Measurements from ENCODE around the gene TUBB. TPM values are rescaled to one million over a fixed set of nuclear protein-coding genes. Genes with fewer than 3 reads are reported as not detected.

TUBB gene
- total RNA-seq, 1 donor = 446 TPM

DNA sequence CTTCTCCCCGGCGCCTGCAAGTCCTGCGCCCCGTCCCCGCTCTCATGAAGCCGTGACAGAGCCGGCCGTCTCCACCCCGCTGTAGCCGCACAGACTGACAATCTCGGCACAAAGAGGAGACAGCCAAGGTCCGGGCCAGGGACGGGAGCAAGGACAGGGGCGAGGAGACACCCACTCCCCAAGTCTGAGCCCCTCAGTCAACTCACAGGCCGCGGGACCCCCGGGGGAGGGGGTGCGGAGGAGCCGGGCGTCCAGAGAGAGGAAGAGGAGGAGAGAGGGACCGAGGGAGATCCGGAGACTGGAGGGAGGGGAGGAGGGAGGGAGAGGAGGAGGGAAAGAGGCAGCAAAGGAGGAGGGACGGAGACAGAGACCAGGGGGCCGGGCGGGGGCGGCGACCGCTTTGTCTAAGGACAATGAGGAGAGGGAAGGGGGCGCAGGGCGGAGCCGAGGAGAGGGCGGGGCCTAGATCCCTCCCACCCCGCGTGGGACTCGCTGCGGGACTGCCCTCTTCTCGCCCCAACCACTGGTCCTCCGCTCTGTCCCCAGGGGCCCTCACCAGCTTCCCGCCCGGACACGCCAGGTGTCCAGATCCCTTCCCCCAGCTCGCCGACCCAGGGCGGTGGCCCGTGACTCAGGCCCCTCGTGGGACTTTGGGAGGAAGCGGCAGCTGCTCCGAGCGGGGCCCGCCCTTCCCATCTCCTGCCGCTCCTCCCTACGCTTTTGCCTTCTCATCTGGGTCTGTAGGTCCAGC lies 33.1 kb upstream of the TUBB start:
- peak in 2 of 3 donors; percentile 78 to 82 for DNase-seq (ENCODE audit: low read depth in 2 of 3, low spot score in 2 of 3)

DNA sequence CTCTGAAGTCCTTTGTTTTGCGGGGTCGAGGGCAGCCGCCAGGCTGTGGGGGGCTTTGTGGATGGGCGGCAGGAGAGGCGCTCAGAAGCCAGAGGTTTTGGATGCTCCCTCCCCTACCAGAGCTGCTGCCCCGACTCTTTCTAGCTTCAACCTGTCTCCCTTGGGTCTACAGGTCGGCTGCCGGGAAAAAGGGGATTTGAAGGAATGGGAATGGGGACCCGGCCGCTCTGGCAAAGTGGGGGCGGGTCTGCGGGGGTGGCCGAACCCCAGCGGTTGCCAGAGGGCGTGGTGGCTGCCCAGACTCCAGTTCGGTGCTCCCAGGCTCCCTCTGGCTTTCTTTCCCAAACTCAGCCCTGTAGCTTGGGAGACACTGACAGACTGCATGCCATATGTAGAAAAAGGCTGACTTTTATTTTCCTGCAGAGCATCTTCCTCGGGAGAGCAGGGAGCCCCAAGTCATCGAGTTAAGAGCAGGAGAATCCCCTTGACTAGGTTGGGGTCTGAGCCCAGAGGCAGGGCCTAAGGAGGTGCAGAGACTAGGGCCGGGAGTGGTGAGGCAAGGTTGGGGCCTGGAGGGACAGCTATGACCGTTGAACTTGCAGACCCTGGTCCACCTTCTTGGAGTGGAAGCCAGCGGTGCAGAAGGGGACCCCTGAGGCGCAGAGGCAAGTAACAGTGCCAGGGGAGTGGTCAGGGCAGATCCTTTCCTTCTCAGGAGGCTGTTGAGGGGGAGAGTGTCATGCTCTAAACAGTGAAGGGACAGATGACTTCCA lies 32.3 kb upstream of the TUBB start:
- DNase-seq (ENCODE audit: low read depth in 2 of 3, low spot score in 2 of 3) = no peak

DNA sequence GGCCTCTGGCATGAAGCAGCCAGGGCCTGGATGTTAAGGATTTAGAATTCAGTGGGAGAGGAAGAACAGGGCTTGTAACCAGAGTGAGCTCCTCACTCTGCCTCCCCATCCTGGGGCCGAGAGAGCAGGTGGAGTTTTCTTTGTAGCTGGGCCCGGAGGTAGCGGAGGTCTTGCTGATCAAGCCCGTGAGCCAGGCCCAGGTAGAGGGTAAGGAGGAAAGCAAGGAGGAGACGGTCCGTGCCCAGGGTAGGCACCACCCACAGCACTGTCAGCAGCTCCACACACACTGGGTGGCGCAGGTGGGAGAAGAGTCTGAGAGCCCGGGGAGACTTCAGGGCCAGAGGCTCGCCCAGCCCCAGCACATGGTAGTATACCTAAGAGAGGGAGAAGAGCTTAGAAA lies 31.6 kb upstream of the TUBB start:
- no peak for DNase-seq (ENCODE audit: low read depth in 2 of 3, low spot score in 2 of 3)

DNA sequence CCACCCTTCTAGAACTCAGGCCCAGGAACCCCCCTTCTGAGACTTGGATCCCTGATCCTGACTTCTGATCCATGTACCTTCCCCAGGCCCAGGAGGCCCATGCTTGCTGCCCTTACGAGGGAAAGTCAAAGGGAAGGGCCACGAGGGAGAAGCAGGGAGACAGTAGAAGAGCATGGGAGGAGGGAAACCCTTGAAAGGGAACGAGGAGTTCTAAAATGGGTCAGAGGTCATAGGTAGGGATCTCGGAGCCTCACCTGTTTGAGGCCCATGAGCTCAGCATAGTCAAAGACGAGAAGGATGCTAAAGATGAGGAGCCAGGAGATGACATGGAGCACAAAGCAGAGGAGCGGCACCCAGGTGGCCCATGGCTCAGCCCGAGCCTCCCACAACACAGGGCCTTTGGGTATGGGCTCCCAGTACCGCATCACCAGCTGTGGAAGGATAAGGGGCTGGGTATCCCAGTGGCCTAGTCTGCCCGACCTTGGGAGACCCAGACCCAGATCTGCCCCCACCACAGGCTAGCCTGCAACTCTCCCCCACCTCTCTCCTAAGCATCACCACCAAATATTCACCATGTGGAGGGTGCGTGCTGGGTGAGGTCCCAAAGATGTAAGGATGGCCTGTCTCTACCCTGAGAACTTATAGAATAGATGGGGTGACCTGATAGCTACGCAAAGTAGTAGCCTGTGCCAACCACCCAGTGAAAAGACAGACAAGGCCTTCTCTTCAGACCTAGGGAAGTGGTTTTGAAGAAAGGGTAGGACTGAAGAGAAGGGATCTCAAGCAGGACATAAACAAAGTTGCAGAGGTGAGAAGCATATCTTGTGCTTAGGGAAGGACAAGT lies 30.9 kb upstream of the TUBB start:
- DNase-seq (ENCODE audit: low read depth in 2 of 3, low spot score in 2 of 3) = no peak

DNA sequence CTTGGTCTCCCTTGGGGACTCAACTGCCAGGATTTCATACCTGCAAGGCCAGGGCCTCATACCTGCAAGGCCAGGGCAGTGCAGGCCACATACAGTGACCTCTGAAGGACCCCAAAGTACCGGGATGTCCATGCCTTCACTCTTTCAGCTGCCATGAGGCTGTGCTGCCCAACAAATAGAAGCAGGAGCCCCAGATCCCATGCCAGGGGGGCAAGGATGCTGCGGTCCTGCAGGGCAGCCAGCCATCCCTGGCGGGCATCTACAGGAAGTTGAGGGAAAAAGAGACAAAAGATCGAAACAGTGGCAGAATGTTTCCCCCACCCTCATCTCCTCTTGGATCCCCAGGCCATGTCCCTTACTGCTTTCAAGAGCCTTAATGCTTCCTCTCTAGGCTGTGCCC lies 30.2 kb upstream of the TUBB start:
- DNase-seq (ENCODE audit: low read depth in 2 of 3, low spot score in 2 of 3) = no peak

DNA sequence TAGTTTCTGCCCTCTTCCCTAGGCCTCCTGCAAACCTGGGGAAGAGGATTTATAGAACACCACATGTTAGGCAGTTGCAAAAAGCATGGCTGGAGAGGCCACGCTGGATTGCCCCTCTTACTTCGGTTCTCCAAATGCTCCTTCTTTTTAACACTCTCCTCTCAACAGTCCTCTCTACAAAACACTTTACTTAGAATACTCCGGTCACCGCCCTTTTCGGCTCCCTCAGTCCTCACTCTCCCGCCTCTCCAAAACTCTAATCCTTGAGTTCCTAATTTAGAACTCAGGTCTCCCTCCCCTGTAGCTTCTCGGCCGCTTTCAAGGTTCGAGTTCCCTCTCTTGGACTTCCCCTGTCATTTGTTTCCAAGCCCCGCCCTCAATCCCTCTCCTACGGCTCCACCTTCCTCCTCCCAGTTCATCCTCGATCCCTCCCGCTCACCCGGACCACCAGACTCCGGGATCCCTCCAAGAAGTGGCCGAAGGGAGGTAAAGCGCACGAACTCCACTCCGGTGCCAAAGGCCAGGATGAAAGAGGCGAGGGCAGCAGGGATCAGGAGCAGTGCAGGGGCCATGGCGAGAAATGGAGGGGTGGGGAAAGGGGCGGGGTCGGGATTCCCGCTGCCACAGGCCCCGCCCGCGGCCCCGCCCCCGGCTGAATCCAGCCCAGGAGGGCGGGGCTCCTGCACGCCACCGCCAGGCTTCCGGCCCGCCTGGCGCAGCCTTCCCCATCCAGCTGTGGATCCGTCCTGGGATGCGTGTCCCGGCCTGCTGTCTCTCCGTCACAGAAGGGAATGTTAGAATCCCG lies 29.5 kb upstream of the TUBB start, which contains the start of gene NRM:
Gene NRM (minus strand): TSS at position 582 of the 805 bp plus-strand sequence. CDS start 10 bp downstream, at position 572.
- DNase-seq (ENCODE audit: low read depth in 2 of 3, low spot score in 2 of 3) = peak; percentile 35 to 68 (median 61)

DNA sequence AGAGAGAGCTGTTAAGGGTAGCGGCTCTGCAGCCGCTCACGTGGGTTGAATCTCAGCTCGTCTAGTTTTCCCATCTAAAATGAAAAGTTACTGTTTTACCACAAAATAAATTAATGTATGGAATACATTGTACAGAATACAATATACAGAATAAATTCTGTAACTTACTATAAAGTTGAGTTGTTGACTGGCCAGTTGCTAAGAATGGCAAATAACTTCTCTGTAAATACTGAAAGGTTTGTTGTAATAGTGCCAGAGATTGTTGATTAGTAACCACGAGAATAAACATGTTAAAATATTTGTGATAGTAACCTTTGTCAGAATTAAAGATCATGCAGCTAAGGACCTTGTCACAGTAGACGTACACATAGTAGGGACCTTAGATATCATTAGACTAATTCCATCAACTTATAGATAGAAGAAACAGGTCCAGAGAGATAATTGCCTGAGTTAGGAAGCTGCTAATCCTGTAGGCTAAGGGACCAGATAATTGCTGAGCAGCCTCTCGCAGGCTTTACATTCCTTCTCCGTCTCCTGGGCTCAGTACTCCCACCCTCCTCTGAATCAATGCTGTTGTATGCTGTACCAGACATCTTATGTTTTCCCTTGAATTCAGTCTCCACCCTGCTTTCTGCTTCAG lies 28.8 kb upstream of the TUBB start:
- DNase-seq (ENCODE audit: low read depth in 2 of 3, low spot score in 2 of 3) = no peak

DNA sequence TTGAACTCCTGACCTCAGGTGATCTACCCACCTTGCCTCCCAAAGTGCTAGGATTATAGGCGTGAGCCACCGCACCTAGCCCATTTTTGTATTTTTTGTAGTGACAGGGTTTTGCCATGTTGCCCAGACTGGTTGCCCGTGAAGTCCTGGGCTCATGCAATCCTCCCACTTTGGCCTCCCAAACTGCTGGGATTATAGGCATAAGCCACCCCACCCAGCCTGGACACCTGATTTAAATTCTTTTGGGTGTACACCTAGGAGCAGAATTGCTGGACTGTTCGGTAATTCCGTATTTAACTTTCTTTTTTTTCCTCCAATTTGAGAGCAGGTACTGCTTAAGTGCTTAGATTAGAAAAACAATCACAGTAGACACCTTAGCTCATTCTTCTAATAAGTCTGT lies 23.7 kb upstream of the TUBB start:
- no peak for DNase-seq (ENCODE audit: low read depth in 2 of 3, low spot score in 2 of 3)

DNA sequence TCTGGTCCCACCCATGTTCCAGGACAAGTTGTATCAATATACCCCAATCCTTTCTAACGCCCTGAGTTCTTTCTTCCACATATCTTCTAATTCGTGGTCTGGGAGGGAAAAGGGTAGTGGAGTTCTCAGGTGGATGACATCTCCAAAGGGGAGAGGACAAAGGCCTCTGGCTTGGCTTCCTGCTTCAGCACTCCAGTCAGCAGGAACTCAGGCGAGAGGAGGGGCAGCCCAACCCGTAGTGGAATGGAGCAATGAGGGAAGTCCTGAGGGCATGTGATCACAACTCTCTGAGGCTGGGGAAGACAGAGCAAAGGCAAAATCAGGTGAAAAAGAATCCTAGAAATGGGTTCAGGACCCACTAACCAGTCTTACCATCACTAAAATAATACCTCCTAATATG lies 19.8 kb upstream of the TUBB start:
- DNase-seq (ENCODE audit: low read depth in 2 of 3, low spot score in 2 of 3) = no peak

DNA sequence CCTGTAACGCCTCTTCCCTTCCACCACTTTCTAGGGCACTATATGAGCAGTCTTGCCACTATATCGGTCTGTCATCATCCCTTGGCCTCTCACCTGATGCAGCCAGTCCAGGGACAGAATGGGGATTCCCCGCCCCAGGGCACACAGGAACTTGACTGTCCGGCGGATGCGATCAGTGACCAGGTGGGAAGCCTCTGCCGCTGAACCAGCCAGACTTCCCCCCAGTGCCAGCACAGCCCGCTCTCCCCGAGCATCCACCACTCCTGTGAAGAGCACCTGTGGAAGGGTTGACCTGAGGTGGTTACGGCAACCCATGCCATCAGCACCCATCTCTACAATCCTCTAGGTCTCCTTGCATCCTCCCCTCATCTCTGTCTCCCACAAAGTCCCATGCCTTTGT lies 17.1 kb upstream of the TUBB start:
- no peak for DNase-seq (ENCODE audit: low read depth in 2 of 3, low spot score in 2 of 3)

DNA sequence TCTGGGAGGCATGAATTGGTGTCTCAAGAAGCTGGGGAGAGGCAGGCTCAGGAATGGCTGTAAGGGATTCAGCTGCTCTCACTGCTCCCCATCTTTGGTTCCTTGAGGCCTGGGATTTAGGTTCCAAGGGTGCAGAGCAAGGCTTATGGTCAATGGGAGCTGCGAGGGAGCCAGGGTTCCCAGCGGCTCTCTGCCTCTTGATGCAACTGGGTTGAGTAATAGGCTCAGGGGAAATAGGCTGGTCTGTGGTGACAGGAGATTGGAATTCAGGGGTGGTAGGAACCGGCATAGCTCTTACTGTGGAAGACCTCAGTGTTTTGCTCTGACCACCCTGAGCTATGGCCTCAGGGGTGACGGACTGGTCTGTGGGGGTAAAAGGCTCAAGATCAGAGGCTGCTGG lies 16.3 kb upstream of the TUBB start:
- no peak for DNase-seq (ENCODE audit: low read depth in 2 of 3, low spot score in 2 of 3)

DNA sequence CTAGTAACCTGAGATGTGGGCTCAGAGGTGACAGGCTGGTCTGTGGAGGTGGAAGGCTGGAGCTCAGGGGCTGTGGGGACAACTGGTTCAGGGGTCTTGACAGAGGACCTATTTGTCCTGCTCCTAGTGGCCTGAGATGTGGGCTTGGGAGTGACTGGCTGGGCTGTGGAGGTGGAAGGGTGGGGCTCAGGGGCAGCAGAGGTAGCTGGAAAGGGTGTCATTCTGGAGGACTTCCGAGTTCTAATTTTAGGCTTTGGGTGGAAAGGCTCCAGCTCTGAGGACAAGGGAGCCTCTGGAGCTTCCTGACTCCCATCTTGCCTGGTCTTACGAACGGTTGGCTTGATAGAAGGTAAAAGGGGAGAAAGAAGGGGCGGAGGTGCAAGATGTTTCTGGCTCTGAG lies 14.5 kb upstream of the TUBB start:
- DNase-seq (ENCODE audit: low read depth in 2 of 3, low spot score in 2 of 3) = no peak

DNA sequence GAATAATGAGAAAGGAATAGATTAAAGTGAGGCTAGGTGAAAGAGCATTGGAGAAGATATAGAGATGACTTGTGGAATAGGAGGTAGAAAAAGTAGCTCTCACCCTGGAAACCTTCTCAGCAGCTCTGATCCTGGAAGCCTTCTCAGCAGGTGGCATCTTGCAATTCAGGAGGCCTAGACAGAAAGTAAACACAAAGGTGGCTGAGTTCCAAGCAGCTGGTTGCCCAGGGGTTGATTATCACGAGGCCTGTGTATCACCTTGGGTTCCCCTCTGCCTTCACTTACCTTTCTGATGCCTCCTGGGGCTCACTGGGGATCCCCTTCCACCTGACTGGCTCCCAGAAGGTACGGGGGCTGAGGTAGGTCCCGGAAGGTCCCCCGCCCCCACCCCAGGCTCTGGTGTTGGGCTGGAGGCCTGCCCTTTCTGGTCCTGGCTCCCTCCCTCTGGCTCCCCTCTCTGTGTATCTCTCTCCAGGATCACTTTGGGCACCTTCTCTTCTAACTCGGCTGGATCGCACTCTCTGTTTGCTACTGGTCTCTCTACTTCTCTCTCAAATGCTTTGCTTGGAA lies 12.8 kb upstream of the TUBB start:
- no peak for DNase-seq (ENCODE audit: low read depth in 2 of 3, low spot score in 2 of 3)

DNA sequence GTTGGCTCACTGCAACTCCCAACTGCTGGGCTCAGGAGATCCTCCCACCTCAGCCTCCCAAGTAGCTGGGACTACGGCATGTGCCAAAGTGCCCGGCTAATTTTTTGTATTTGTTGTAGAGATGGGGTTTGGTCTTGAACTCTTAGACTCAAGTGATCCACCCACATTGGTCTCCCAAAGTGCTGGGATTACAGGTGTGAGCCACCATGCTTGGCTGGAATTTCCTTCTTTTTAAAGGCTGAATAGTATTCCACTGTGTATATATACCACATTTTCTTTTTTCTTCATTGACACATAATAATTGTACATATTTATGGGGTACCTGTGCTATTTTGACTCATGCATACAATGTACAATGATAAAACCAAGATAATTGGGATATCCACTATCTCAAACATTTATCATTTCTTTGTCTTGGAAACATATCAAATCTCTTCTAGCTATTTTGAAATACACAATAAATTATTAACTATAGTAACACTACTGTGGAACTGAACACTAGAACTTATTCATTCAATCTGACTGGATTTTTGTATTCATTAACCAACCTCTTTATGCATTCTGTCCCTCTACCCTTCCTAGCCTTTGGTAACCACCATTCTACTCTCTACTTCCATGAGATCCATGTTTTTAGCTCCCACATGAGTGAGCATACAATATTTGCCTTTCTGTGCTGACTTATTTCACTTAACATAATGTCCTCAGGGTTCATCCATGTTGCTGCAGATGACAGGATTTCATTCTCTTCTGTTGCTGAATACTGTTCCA lies 10.9 kb upstream of the TUBB start:
- DNase-seq (ENCODE audit: low read depth in 2 of 3, low spot score in 2 of 3) = no peak

DNA sequence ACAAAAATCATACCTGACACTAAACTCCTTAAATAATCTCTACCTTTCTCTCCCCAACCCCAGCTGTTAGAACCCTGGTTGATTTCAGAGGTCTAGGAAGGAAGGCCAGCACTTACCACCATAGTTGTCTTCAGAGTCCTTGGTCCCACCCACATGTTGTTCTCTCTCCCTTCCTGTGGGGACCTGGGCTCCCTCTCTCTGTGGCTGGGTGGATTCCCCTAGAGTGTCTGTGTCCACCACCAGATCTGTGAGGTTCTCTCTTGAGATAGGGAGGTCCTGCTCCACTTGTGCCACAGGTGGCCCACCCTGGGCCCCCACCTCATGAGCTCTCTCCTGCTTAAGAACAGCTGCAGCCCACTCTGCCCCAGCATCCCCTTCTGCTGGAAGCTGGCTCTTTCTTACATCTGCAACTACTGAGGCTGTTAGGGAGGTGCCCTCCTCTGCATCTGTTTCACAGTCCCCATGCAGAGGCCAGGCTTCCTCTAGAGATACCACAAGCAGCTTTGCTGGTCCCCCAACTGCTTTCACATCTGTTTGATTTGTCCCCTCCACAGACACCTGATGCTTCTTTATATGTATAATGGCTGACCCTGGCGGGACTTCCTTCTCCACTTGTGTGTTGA lies 8.3 kb upstream of the TUBB start:
- peak in 1 of 3 donors; percentile 36 for DNase-seq (ENCODE audit: low read depth in 2 of 3, low spot score in 2 of 3)

DNA sequence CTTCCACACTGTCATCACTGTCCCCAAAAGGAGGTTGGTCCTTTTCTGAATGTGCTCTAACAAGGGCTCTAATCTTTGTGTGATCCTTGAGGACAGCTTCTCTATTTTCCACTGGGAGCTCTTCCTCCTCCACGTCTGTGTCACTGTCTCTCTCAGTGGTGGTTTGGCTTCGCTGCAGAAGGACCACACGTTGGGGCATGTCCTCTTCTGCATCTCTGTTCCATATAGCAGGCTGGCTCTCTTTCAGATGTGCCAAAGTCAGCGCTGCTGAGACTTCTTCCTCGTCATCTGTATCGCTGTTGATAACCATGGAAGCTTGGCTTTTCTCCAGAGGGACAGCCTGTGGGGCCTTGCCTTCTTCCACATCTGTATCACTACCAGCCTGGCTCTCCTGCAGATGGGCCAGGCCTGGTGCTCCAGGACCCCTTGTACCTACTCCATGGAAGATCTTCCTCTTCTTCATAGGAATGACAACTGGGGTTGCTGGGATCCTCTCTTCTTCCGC lies 7.7 kb upstream of the TUBB start:
- DNase-seq (ENCODE audit: low read depth in 2 of 3, low spot score in 2 of 3) = no peak

DNA sequence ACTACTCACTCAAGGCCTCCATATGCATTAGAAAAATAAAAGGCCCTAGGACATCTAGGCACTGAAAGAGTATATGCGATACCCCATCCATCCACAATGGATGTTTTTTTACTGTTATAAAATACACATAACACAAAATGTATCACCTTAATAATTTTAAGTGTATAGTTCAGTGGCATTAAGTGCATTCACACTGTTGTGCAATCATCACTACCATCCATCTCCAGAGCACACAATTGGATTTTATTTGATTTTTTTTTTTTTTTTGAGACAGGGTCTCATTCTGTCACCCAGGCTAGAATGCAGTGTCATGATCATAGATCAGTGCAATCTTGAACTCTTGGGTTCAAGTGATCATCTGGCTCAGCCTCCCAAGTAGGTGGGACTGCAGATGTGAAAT lies 5.9 kb upstream of the TUBB start:
- no peak for DNase-seq (ENCODE audit: low read depth in 2 of 3, low spot score in 2 of 3)

DNA sequence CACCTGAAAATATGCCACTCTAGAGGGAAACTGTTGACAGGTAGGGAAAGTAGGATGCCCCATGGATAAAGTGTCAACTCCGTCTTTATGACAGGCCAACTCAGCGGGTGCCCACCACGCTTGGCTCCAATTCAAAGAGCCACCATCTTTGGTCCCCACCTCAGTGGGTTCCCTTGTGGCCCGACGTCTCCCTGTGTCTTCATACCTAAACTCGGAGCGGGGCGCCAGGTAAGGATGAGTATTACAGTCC lies 3.3 kb upstream of the TUBB start:
- DNase-seq (ENCODE audit: low read depth in 2 of 3, low spot score in 2 of 3) = no peak

All from hematopoietic multipotent progenitor cell (in vitro differentiated cells).